NCI-H1105 (cell line): ENCODE measurements around the gene SZT2.

Experiments
- DNase-seq: peaks from one replicate; lab custom pipeline; 2025; lab: John Stamatoyannopoulos, UW

SZT2 gene

GRCh38 chr1:43423672-43424550 lies 34.2 kb downstream of the SZT2 start:
- DNase-seq = no peak

GRCh38 chr1:43425045-43425444 lies 35.3 kb downstream of the SZT2 start:
- no peak for DNase-seq

DNA sequence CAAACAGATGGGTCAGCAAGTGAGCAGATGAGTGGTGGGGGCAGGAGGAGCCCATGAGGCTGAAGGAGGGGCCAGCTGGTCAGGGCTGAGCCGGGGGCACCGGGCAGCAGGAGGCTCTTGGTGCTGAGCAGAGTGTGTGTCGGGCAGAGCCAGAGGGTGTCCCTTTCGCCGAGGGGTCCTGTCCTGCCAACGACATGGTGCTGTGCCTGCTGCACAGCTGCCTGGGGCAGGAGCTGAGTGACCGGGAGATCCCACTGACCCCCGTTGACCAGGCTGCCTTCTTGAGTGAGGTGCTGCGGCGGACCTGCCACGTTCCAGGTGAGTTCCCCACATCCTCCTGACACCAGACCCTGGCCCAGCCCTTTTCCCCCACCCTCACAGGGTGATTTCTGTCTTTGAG lies 36.5 kb downstream of the SZT2 start:
- no peak for DNase-seq

GRCh38 chr1:43427524-43427923 lies 37.8 kb downstream of the SZT2 start:
- DNase-seq = no peak

DNA sequence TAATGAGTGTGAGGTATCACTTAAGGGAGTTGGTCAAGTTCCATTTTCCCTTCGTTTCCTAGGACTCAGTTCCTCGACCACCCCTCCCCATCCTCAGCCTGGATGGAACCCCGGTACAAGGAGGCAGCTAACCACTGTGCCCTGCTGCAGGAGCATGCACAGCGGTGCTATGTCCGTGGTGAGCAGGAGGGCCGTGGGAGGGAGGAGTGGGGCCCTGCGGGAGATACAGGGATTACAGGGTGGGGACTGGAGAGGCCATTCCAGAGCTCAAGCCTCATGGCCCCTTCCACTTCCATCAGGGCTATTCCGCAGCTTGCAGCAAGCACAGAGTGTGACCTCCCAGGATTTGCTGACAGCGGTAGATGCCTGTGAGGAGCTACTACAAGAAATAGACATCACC lies 38.2 kb downstream of the SZT2 start:
- no peak for DNase-seq

DNA sequence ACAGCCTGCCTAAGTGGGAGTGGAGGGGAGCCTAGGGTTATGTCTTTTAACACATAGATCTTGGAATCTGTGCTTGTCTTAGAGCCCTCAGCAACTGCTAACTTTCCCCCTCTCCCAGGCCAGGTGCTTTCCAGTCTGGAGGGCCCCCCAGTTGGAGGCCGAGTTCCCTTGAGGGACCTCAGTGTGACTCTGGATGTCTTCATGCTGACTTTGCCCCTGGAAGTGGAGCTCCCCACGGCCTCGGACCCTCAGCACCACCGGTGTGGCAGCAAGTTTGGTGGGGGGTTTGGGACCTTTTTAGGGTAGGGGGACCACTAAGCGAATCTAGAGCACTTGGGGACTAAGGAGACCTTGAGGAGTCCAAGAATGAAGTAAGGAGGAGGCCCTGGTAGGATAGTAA lies 41.1 kb downstream of the SZT2 start:
- DNase-seq = no peak

GRCh38 chr1:43431676-43432075 lies 42.0 kb downstream of the SZT2 start:
- DNase-seq = no peak

- no peak for DNase-seq
Observed at GRCh38 chr1:43432171-43432860, 42.6 kb downstream of the SZT2 start.

GRCh38 chr1:43432907-43433306 lies 43.2 kb downstream of the SZT2 start:
- no peak for DNase-seq

DNA sequence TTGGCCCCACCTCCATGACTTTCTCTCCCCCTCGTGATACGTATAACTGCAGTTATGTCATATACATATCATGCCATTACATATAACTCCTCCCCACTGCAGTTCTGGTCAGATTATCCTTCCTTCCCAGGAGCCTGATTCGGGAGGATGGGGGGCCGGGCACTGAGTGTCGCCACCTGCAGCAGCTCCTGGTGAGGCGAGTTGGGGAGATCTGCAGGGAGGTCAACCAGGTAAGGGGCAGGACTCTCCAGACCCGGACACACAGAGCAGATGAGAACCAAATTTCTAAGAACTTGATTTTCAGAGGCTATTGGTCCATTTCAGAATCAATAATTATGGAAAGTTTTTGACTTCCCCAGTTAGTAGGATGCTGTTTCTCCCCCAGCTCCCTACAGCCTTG lies 44.6 kb downstream of the SZT2 start:
- no peak for DNase-seq

DNA sequence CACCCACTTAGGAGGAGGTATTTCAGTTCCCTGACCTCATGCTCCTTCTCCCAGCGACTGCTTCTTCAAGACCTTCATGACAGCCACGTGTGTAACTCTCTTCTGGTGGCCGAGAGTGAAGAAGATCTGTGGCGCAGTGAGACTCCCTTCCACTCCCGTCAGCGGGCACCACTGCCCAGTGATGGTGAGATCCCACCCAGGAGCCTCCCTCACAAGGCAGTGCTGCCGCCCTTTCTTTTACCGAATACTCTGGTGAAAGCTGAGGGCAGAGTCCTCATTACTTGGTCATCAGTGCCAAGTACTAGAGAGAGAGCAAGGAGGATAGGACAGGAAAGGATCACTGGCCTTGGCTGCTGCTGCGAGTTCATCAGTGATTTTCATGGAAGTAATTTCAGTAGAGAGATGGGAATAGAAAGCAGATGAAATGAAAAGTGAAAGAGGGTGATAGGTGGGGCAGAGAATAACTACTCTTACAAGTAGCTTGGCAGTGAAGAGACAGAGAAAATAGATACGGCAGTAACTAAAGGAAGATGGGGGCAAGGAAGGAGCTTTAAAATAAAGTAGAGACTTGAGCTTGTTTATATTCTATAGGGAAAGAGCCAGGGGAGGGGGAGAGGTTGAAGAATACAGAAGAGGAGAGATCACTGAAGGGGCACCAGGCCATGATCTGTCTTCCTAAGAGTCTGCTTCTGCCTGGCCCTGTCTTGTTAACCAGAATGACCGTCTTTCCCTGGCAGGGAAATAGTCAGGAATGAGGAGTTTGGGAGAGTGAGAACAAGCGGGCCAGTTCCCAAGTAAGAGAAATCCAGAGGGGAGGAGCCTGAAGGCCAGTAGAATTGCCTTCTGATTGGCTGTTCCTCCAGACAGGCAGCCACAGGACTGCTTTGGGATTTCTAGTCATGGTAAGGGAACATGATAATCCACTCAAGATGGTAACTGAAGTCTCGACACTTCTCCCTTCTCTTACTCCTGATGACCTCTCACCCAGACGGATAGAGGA lies 45.7 kb downstream of the SZT2 start:
- no peak for DNase-seq

- no peak for DNase-seq
Observed at GRCh38 chr1:43436371-43436770, 46.7 kb downstream of the SZT2 start.

GRCh38 chr1:43437031-43437973 lies 47.6 kb downstream of the SZT2 start:
- no peak for DNase-seq

DNA sequence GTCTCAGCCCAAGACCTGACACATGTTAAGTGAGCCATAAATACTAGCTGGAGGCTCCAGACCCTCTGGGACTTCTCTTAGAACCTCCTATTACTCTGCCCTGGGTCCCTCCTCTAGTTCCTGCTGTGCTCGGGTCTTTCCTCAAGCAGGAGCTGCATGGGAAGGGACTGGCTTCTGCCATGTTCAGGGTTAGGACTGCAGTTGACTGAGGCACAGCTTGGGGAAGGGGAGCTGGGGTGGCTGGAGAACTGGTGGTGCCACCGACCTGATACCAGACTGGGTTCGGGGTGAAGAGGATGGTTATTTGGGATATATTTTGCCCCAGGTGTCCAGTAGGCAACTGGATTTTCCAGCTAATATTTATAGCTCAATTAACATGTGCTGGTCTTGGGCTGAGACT lies 48.3 kb downstream of the SZT2 start:
- DNase-seq = no peak

DNA sequence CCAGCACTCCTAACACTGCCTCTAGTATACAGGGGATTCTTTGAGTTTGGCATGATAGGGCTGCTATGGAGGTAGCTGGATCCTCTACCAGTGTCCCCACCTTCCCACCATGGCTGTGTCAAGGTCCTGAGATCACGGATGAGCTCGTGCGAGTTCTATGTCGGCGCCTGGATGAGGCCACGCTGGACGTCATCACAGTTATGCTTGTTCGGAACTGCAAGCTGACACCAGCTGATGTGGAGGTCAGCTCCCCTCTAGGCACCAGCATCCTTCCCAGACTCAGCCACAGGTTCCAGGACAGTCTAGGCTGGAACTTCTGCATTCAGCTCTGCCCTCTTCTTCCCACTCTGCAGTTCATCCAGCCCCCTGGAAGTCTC lies 48.9 kb downstream of the SZT2 start:
- DNase-seq = no peak

DNA sequence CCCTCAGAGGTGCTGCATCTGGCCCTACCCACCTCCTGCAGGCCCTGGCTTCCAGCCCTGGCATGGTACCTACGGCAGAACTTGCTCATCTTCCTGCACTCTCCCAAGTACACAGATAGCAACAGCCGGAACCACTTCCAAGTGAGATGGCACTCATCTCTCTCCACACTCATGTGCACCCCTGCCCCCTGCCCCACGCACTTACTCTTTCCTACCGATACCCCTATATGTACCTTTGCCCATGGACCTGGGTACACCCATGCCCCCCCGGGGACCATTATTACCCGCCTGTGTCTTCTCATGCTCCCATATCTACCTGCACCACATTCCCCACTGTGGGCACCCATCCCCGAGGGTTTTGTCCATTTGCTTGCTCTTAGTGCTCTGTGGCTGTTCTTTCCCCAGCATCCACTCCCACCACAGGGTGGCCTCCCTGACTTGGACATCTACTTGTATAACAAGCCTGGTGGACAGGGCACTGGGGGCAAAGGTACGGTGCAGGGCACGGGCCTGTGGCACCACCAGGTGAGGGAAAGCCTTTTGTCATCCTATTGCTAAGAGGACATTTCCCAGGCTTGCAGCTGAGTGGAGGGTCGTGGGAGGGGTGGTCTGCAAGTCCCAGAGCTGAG lies 49.4 kb downstream of the SZT2 start:
- no peak for DNase-seq

GRCh38 chr1:43439781-43440180 lies 50.1 kb downstream of the SZT2 start:
- peak; percentile 92 for DNase-seq

DNA sequence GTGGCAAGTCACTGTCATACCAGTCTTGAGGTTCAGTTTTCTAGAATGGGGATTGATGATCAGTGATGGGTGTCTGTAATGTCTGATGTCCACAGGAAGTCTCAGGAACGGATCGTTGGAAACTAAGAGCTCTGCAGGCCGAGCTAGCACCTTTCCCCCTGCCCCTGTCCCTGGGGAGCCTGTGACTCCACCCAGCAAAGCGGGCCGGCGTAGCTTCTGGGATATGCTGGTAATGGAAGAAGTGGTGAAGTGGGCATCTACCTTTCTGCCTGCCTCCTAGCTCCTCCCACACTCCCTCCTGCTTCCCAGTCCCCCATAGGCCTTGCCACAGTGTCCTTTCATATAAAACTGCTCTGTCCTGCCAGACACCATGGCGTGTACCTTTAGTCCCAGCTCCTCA lies 50.7 kb downstream of the SZT2 start:
- DNase-seq = peak; percentile 44

DNA sequence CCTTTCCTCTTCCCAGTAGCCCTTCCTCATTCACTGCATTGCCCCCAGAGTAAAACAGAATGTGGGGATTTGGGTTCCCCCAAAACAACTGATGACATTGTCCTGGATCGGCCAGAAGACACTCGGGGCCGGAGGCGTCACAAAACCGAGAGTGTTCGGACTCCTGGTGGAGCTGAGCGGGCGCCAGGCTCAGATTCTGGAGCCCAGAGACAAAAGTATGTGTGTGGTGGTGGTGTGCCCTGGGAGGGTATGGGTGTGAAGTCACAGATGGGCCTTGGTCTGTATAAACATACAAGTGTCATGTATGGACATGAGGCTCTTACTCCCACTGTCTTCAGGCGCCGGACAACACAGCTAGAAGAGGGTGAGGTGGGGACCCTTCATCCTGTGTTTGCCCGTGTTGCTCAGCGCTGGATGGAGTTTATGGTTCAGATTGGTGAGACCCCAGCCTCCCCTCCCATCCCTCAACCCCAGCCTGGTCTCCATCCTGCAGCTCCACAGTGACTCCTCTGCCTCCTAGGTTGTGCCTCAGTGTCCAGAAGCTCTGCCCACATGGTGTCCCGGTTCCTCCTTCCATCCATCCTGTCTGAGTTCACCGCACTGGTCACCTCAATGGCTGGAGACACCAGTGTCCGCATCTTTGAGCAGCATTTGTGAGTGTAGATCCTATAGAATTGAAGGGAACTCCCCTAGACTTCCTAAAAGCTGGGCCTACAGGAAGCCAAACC lies 51.6 kb downstream of the SZT2 start:
- no peak for DNase-seq
